ENCODE data around the gene SASH3.

SASH3 gene

GRCh38 chrX:129783291-129783713 lies 3.6 kb downstream of the SASH3 start:
- no peak for DNase-seq (ENCODE audit: low read depth)

GRCh38 chrX:129784371-129784770 lies 4.6 kb downstream of the SASH3 start:
- DNase-seq (ENCODE audit: low read depth) = no peak

- no peak for DNase-seq (ENCODE audit: low read depth)
Measured at GRCh38 chrX:129785160-129785947, 5.6 kb downstream of the SASH3 start.

GRCh38 chrX:129786210-129786651 lies 6.5 kb downstream of the SASH3 start:
- DNase-seq (ENCODE audit: low read depth) = no peak

GRCh38 chrX:129787336-129788055 lies 7.7 kb downstream of the SASH3 start:
- DNase-seq (ENCODE audit: low read depth) = no peak

- no peak for DNase-seq (ENCODE audit: low read depth)
Measured at GRCh38 chrX:129788527-129788926, 8.8 kb downstream of the SASH3 start.

- no peak for DNase-seq (ENCODE audit: low read depth)
Measured at GRCh38 chrX:129790146-129790545, 10.4 kb downstream of the SASH3 start.

GRCh38 chrX:129790808-129791207 lies 11.1 kb downstream of the SASH3 start:
- no peak for DNase-seq (ENCODE audit: low read depth)

- no peak for DNase-seq (ENCODE audit: low read depth)
Measured at GRCh38 chrX:129791336-129791735, 11.6 kb downstream of the SASH3 start.

- DNase-seq (ENCODE audit: low read depth) = no peak
Measured at GRCh38 chrX:129791961-129792570, 12.3 kb downstream of the SASH3 start.

GRCh38 chrX:129792586-129793291 lies 13.0 kb downstream of the SASH3 start:
- DNase-seq (ENCODE audit: low read depth) = no peak

GRCh38 chrX:129793604-129794191 lies 13.9 kb downstream of the SASH3 start:
- DNase-seq (ENCODE audit: low read depth) = no peak

GRCh38 chrX:129795584-129795983 lies 15.8 kb downstream of the SASH3 start:
- DNase-seq (ENCODE audit: low read depth) = no peak

GRCh38 chrX:129797251-129797906 lies 17.6 kb downstream of the SASH3 start:
- DNase-seq (ENCODE audit: low read depth) = no peak

- no peak for DNase-seq (ENCODE audit: low read depth)
Measured at GRCh38 chrX:129798456-129798855, 18.7 kb downstream of the SASH3 start.

- DNase-seq (ENCODE audit: low read depth) = peak; percentile 16
Measured at GRCh38 chrX:129798888-129799287, 19.1 kb downstream of the SASH3 start.

- no peak for DNase-seq (ENCODE audit: low read depth)
Measured at GRCh38 chrX:129800186-129800585, 20.4 kb downstream of the SASH3 start.

GRCh38 chrX:129802863-129803262 lies 23.1 kb downstream of the SASH3 start:
- no peak for DNase-seq (ENCODE audit: low read depth)

GRCh38 chrX:129804806-129805205 lies 25.1 kb downstream of the SASH3 start:
- no peak for DNase-seq (ENCODE audit: low read depth)

- DNase-seq (ENCODE audit: low read depth) = no peak
Measured at GRCh38 chrX:129808158-129808828, 28.5 kb downstream of the SASH3 start.

Measured in stimulated activated CD8-positive, alpha-beta memory T cell treated with anti-CD3 and anti-CD28 coated beads, Interleukin-4, amount 100 ng/mL, for 24 hours (primary cell).